HepG2 (cell line): ENCODE results near the gene SFXN5. TPM values are rescaled to one million over a fixed set of nuclear protein-coding genes. Genes with fewer than 3 reads are reported as not detected.

Source experiments
- ATF3 ChIP-seq: sonication (generic); formaldehyde crosslinking; IDR thresholded peaks from 2 replicates; pipeline ENCODE4 v1.4.0; 2020; ENCODE audit warnings: missing genetic modification reagents
- CBX1 ChIP-seq: IDR thresholded peaks from one replicate; pipeline ENCODE4 v1.6.1; 2016; ENCODE audit warnings: antibody characterized with exemption, low read depth
- ISL2 ChIP-seq: sonication (generic); formaldehyde crosslinking; IDR thresholded peaks from 2 replicates; pipeline ENCODE4 v1.5.0; 2020; ENCODE audit warnings: missing genetic modification reagents
- MAFG ChIP-seq: sonication (generic); formaldehyde crosslinking; IDR thresholded peaks from 2 replicates; pipeline ENCODE4 v1.5.1; 2020; ENCODE audit warnings: mild to moderate bottlenecking, missing genetic modification reagents
- PHF21A ChIP-seq: sonication (generic); formaldehyde crosslinking; IDR thresholded peaks from 2 replicates; pipeline ENCODE4 v1.5.0; 2020; ENCODE audit warnings: mild to moderate bottlenecking, missing genetic modification reagents
- STAG1 ChIP-seq: sonication (generic); formaldehyde crosslinking; IDR thresholded peaks from 2 replicates; pipeline ENCODE4 v1.4.0; 2020; ENCODE audit warnings: missing genetic modification reagents
- TEAD3 ChIP-seq: optimal IDR thresholded peaks from 2 replicates; pipeline ENCODE3; 2016; ENCODE audit warnings: borderline replicate concordance
- ZFP91 ChIP-seq: sonication (generic); formaldehyde crosslinking; IDR thresholded peaks from 2 replicates; pipeline ENCODE4 v1.9.0; 2022; ENCODE audit warnings: missing genetic modification reagents, mild to moderate bottlenecking, borderline replicate concordance
- ZFYVE20 ChIP-seq: sonication (generic); formaldehyde crosslinking; IDR thresholded peaks from 2 replicates; pipeline ENCODE4 v1.8.0; 2023; ENCODE audit warnings: low read depth, mild to moderate bottlenecking, moderate library complexity, missing genetic modification reagents, borderline replicate concordance
- ZNF280D ChIP-seq: sonication (generic); formaldehyde crosslinking; IDR thresholded peaks from 2 replicates; pipeline ENCODE4 v1.5.1; 2020; ENCODE audit warnings: mild to moderate bottlenecking, missing genetic modification reagents
- ZNF331 ChIP-seq: sonication (generic); formaldehyde crosslinking; IDR thresholded peaks from 2 replicates; pipeline ENCODE4 v1.4.0; 2020; ENCODE audit warnings: missing genetic modification reagents
- ZNF383 ChIP-seq: sonication (generic); formaldehyde crosslinking; IDR thresholded peaks from 2 replicates; pipeline ENCODE4 v1.4.0; 2020; ENCODE audit warnings: missing genetic modification reagents, mild to moderate bottlenecking, borderline replicate concordance
- ZNF567 ChIP-seq: sonication (generic); formaldehyde crosslinking; IDR thresholded peaks from 2 replicates; pipeline ENCODE4 v1.8.1; 2023; ENCODE audit warnings: mild to moderate bottlenecking, missing genetic modification reagents, borderline replicate concordance
- ZNF724P ChIP-seq: sonication (generic); formaldehyde crosslinking; IDR thresholded peaks from 2 replicates; pipeline ENCODE4 v1.8.0; 2022; ENCODE audit warnings: missing genetic modification reagents, borderline replicate concordance
- ZNF761 ChIP-seq: sonication (generic); formaldehyde crosslinking; conservative IDR thresholded peaks from 2 replicates; pipeline ENCODE4 v1.4.0; 2020; ENCODE audit warnings: mild to moderate bottlenecking, missing genetic modification reagents
- ZNF879 ChIP-seq: sonication (generic); formaldehyde crosslinking; IDR thresholded peaks from 2 replicates; pipeline ENCODE4 v1.8.1; 2023; ENCODE audit warnings: missing genetic modification reagents
- polyA plus RNA-seq, 8 experiments: library from polyadenylated mRNA; depleted of rRNA in 3 of 8; stranded (reverse) in 7 of 8; unstranded in 1 of 8; fragments of >200 nt; fragmentation: Illumina TruSeq in 4 of 8; extraction: Trizol in 4 of 8; gene quantifications; 2 replicates each; pipeline versions ENCODE4 v1.2.1 to v1.2.3, GENCODE V29; 2011 to 2016; ENCODE audit warnings: low read depth in 4 of 8, missing spikeins in 1 of 8, mixed read lengths in 1 of 8; ENCODE audit not compliant: insufficient read depth in 1 of 8
- total RNA-seq, 5 experiments: library from RNA; depleted of rRNA; stranded (reverse); fragments of >200 nt; fragmentation: Illumina TruSeq; extraction: Trizol; gene quantifications; 2 replicates each; pipeline ENCODE4 v1.2.3, GENCODE V29; 2016; ENCODE audit warnings: low read depth in 1 of 5
- TF ChIP-seq, protein P1 (sequence below): sonication (generic); formaldehyde crosslinking; IDR thresholded peaks from 2 replicates; pipeline ENCODE4 v1.4.0; 2020; ENCODE audit warnings: missing genetic modification reagents

SFXN5 gene
- total and polyA plus RNA-seq, 2 of the 13 experiments (the other 11 are each of a cell fraction or from before 2014, with no cell fraction given): 34.9 to 37.4 TPM

DNA sequence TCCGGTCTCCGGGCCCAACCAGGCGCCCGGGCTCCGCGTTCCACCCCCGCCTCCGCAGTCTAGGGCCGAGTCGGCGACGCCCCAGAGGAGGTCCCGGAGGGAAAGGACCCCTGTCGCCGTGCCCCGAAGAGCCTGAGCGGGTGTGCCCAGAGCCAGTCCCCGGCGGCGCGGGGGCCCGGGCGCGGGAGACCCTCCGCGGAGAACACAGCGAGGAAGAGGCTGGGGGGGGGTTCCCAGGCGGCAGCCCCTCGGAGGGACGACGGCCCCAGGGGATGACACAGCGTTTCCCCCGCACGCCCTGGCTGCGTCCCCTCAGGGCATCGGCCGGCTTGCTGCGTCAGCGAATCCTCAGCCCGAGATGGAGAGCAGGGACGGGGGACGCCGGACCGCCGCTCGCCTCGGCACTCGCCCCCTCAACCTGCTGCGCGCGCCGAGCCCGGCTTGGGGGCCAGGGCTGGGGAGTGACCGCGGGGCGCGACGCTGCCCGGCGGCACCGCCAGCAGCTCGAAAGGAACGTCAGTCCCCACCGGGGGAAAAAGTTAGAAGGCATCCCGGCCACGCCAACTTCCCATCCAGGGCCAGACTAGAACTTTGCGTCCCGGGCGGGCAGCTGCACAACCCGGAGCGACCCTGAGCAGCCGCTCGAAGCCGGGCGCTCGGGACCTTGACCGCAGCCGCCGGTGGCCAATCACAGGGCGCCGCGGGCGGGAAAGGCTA lies 711 bp downstream of the SFXN5 start (continued):
- TF ChIP-seq ZFYVE20 (CRISPR knock-in tag) (peak; percentile 62; the same call in 1 of the 2 replicates), ZNF383 (CRISPR knock-in tag) (peak; percentile 57; the same call in 1 of the 2 replicates), TEAD3 (no peak), ZNF280D (no peak), ATF3 (CRISPR knock-in tag) (no peak), ZFP91 (CRISPR knock-in tag) (no peak), ZNF567 (CRISPR knock-in tag) (no peak), ZNF331 (CRISPR knock-in tag) (no peak; the same call in 1 of the 2 replicates), ZNF879 (CRISPR knock-in tag) (no peak), ISL2 (CRISPR knock-in tag) (no peak), MAFG (CRISPR knock-in tag) (peak; percentile 90), ZNF761 (CRISPR knock-in tag) (no peak), PHF21A (CRISPR knock-in tag) (no peak; the same call in 1 of the 2 replicates), CBX1 (no peak), ZNF724P (no peak), STAG1 (no peak; the same call in none of the 2 replicates)
- TF ChIP-seq, protein P1, sequence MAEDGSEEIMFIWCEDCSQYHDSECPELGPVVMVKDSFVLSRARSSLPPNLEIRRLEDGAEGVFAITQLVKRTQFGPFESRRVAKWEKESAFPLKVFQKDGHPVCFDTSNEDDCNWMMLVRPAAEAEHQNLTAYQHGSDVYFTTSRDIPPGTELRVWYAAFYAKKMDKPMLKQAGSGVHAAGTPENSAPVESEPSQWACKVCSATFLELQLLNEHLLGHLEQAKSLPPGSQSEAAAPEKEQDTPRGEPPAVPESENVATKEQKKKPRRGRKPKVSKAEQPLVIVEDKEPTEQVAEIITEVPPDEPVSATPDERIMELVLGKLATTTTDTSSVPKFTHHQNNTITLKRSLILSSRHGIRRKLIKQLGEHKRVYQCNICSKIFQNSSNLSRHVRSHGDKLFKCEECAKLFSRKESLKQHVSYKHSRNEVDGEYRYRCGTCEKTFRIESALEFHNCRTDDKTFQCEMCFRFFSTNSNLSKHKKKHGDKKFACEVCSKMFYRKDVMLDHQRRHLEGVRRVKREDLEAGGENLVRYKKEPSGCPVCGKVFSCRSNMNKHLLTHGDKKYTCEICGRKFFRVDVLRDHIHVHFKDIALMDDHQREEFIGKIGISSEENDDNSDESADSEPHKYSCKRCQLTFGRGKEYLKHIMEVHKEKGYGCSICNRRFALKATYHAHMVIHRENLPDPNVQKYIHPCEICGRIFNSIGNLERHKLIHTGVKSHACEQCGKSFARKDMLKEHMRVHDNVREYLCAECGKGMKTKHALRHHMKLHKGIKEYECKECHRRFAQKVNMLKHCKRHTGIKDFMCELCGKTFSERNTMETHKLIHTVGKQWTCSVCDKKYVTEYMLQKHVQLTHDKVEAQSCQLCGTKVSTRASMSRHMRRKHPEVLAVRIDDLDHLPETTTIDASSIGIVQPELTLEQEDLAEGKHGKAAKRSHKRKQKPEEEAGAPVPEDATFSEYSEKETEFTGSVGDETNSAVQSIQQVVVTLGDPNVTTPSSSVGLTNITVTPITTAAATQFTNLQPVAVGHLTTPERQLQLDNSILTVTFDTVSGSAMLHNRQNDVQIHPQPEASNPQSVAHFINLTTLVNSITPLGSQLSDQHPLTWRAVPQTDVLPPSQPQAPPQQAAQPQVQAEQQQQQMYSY (CRISPR knock-in tag): peak; percentile 84
